GM18909 (cell line): Measurements from ENCODE around the gene LIMK2.
"Not testable (repeated sequence)": the region's sequence is repeated elsewhere in the genome, so short reads cannot be mapped to it uniquely, and the experiment has no call there.

Experiments
- ATAC-seq: cut with Tn5 transposase; IDR thresholded peaks from one replicate; pipeline ENCODE4 v1.9.1; 2021; ENCODE audit warnings: mild to moderate bottlenecking; ENCODE audit not compliant: unreplicated experiment, poor library complexity

Gene LIMK2

DNA sequence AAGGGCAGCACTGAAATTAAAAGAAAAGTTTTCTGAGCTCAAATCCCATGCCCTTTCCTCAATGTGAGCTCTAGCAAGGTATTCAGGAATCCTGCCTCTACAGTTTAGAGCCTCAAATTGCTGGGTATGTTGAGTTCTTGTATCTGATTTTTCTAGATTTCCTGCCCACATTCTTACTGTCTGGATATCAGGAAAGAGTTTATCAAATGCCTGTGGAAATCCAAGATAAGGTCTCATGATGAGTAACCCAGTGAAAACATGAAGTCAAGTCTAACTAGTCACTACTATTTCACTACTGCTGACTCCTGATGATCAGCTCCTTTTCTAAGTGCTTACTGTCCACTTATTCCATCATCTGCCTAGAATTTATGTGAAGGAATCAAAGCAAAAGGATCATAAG lies 29.8 kb downstream of the LIMK2 start:
- ATAC-seq = no peak

GRCh38 chr22:31243339-31244045 lies 31.4 kb downstream of the LIMK2 start:
- ATAC-seq = no peak

DNA sequence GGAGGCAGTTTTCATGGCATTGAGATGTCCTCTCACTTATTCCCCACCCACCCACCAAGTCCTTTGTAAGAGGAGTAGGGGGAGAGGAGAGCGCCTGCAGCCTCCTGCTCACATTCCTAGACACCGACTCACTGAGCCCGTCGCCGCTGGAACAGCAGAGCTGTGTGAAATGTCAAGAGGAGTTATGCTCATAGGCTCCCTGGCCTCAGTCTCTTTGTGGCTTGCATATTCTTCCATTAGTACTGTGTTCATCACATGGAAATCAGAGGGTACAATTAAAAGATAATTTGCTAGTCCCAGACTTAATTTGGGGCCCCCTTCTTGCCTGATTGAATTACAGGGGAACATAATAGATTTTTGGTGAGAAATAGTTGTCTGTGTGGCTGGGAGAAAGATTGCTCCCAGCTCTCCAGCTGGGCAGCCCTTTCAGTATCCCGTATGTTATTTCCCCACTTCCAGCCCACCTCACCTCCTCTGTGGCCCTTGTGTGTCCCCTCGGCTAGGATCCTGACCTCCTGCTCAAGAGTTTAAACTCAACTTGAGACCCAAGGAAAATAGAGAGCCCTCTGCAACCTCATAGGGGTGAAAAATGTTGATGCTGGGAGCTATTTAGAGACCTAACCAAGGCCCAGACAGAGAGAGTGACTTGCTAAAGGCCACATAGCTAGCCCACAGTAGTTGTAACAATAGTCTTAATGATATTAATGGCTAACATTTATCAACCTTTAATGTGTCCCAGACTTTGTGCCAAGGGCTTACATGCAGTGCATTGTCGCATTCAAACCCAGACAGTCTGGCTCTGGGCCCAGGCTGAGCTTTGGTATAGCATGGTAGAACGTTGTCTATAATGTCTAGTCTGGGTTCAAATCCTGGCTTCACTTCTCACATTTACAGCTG lies 32.2 kb downstream of the LIMK2 start:
- ATAC-seq = no peak

DNA sequence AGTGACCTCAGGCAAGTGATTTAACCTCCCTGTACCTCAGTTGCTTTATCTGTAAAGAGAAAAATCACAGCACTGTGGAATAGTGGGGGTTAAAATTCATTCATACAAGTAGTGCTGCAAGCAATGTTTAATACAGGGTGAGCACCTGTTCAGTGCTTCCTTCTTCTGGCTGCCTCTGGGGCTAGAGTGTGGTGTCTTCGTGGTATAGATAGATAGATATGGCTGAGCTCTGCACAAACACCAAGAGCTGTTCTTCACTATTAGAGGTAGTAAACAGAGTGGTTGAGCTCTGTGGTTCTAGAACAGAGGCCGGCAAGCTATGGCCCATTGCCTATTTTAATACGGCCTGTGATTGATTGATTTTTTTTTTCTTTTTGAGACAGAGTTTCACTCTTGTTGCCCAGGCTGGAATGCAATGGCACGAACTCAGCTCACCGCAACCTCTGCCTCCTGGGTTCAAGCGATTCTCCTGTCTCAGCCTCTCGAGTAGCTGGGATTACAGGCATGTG lies 32.9 kb downstream of the LIMK2 start:
- ATAC-seq = no peak

DNA sequence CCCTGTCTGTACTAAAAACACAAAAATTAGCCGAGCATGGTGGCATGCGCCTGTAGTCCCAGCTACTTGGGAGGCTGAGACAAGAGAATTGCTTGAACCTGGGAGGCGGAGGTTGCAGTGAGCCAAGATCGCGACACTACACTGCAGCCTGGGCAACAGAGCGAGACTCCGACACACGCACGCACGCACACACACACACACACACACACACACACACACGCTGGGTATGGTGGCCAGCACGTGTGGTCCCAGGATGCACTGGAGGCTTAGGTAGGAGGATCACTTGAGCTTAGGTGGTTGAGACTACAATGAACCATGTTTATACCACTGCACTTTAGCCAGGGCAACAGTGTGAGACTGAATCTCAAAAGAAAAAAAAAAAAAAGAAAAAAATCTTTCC lies 33.9 kb downstream of the LIMK2 start:
- ATAC-seq = not testable (repeated sequence)

GRCh38 chr22:31246687-31247086 lies 34.6 kb downstream of the LIMK2 start:
- no peak for ATAC-seq

DNA sequence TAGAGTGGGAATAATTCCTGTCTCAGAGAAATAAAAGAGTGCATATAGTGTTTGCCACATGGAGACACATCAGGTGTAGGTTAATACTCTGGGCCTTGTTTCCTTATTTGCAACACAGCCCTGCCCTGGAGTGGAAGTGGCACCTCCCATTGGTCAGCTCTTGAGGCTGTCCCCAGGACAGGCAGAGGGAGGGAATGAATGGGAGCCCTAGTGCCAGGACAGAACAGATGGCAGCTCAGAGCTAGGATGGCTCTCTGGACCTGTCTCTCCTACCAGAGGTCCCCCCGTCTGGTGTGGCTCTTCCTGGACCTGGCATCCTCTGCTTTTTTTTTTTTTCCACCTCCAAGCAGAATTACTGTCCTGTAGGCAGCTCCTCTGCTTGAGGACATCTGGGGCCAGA lies 35.6 kb downstream of the LIMK2 start:
- ATAC-seq = no peak

DNA sequence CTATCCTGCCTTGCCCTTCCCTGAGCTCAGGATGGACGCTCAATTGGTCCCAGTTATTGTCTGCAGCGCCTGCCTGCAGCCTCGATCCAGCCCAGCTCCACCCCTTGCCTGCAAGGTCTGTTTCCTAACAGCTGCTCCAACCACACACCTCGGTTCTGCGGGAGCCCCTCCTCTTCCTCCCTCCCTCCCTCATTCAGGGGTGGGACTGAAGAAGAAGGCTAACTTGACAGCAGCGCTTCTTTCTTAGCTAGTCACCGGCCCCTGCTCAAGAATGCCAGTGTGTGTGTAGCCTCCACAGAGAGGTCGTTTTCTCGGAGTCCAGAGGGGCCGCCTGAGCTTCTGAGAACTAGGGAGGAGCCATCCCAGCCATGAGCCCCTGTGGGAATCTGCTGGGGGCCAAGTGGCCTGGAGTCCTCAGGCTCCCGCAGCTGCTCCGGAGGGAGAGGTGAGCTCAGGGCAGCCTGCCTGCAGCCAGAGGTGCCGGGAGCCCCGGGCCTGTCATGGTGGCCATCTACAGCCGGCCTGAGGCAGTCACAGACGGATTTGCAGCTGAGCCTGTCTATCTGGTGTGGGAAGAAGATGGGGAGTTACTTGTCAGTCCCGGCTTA lies 36.1 kb downstream of the LIMK2 start:
- no peak for ATAC-seq

DNA sequence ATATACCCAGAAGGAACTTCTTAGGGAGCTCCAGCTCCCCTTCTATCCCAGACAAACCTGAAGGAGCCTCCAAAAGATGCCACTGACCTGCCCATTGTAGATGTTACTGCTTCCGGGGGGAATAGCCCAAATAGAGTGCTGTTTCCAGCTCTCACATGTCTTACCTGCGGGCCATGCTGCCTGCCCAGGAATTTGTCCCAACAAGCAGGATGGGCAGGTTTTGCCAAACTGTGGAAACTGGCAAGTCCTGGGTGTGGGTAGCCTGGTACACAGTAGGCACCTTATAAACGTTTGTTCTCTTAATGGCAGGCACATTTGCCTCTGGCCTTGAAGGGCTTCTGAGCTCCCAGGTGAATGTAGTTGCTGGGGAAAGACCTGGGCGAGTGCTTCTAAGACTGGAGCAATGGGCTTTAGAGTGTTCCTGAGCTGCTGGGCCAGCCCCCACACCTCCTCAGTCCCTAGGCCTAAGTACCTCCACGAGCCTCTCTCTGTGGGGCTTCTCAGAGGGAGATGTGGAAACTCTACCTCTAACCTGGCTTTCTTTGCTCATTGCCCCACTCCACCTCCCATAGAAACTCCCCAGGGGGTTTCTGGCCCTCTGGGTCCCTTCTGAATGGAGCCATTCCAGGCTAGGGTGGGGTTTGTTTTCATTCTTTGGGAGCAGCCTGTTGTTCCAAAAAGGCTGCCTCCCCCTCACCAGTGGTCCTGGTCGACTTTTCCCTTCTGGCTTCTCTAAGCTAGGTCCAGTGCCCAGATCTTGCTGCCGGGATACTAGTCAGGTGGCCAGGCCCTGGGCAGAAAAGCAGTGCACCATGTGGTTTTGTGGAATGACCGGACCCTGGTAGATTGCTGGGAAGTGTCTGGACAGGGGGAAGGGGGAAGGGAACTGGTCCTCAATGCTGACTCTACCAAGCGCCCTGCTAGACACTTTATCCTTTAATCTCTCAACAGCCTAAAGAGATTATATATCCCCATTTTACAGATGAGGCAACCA lies 37.2 kb downstream of the LIMK2 start:
- no peak for ATAC-seq

GRCh38 chr22:31250740-31251600 lies 38.9 kb downstream of the LIMK2 start:
- ATAC-seq = no peak

GRCh38 chr22:31253949-31254348 lies 41.9 kb downstream of the LIMK2 start:
- ATAC-seq = no peak

DNA sequence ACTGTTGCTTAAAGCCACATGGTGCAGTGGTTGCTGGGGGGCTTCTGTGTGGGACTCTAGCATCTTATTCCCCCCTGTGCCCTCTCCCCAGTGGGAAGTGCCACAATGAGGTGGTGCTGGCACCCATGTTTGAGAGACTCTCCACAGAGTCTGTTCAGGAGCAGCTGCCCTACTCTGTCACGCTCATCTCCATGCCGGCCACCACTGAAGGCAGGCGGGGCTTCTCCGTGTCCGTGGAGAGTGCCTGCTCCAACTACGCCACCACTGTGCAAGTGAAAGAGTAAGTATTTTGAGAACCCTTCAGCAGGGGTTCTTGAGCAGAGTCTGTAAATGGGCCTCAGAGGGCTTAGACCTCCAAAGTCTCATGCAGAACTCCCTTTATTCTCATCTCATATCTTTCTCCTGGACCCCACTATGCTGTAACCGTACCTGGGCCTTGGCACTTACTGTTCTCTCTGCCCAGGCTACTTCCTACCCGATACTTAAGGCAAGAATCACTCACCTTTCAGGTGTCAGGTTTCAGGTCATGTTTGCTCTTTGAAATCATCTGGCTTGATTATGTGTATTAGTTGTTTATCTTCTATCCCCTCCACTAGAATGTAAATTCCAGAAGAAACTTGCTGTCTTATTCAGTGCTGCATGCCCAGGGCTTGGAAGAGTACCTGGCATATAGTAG lies 47.8 kb downstream of the LIMK2 start:
- no peak for ATAC-seq

DNA sequence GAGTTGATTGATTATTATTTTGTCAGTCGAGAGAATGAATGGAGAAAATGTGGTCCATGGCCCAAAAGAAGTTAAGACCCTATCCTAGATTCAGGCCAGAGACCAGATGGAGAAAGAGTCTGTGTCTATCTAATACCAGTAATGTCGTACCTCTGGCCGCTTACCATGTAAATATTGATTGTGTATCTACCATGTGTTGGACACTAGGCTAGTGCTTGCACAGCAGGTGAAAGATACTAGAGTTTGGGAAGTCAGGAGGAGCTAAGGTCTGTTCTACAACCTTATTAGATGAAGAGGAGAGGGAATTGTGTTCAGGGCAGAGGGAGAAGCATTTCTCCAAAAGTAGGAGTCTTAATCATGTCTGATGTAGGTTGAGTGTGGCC lies 48.4 kb downstream of the LIMK2 start:
- ATAC-seq = no peak

DNA sequence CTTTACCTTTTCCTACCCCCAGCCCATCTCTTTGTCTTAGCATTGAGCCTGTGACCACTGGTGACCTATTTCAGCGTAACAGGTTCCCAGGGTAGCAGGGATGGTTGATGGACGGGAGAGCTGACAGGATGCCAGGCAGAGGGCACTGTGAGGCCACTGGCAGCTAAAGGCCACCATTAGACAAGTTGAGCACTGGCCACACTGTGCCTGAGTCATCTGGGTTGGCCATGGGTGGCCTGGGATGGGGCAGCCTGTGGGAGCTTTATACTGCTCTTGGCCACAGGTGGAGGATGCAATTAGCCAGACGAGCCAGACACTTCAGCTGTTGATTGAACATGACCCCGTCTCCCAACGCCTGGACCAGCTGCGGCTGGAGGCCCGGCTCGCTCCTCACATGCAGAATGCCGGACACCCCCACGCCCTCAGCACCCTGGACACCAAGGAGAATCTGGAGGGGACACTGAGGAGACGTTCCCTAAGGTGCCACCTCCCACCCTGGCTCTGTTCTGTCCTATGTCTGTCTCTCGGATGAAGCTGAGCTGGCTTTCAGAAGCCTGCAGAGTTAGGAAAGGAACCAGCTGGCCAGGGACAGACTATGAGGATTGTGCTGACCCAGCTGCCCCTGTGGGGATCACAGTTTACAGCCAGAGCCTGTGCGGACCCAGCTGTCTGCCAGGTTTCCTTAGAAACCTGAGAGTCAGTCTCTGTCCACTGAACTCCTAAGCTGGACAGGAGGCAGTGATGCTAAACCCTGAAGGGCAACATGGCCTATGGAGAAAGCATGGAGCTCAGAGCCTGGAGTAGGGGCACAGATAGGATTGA lies 50.4 kb downstream of the LIMK2 start:
- ATAC-seq = no peak

- no peak for ATAC-seq
Measured at GRCh38 chr22:31263896-31264640, 52.0 kb downstream of the LIMK2 start.

DNA sequence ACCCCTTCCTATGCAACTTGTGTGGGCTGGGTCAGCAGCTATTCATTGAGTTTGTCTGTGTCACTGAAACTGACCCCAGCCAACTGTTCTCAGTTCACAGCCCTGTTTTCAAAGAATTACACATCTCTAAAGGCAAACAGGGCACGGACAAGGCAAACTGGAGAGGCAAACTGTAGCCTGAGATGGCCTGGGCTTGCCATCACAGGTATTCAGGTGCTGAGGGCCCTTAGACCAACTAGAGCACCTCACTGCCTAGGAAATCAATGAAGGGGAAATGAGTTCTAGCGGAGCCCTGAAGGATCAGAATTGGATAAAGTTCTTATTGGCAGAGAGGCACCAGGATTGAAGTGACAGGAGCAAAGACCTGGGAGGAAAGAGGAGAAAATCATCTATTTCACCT lies 56.2 kb downstream of the LIMK2 start:
- no peak for ATAC-seq
